Measurements from ENCODE around the gene CCDC54.

- TF ChIP-seq, protein P1, sequence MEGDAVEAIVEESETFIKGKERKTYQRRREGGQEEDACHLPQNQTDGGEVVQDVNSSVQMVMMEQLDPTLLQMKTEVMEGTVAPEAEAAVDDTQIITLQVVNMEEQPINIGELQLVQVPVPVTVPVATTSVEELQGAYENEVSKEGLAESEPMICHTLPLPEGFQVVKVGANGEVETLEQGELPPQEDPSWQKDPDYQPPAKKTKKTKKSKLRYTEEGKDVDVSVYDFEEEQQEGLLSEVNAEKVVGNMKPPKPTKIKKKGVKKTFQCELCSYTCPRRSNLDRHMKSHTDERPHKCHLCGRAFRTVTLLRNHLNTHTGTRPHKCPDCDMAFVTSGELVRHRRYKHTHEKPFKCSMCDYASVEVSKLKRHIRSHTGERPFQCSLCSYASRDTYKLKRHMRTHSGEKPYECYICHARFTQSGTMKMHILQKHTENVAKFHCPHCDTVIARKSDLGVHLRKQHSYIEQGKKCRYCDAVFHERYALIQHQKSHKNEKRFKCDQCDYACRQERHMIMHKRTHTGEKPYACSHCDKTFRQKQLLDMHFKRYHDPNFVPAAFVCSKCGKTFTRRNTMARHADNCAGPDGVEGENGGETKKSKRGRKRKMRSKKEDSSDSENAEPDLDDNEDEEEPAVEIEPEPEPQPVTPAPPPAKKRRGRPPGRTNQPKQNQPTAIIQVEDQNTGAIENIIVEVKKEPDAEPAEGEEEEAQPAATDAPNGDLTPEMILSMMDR (IDR thresholded peaks at IDR 0.05): no peak
- no peak for TF ChIP-seq POLR2A (IDR thresholded peaks at IDR 0.05)
These were observed 34.5 kb downstream of the CCDC54 start for GRCh38 chr3:107411779-107412178.

Measured in body of pancreas (tissue), 4 donors.